Left lung (tissue), 10 donors: ENCODE measurements around the gene MAL. TPM values are rescaled to one million over a fixed set of nuclear protein-coding genes. Genes with fewer than 3 reads are reported as not detected.
"Not testable (repeated sequence)": the region's sequence is repeated elsewhere in the genome, so short reads cannot be mapped to it uniquely, and the experiment has no call there.

ENCODE experiments used
- ATAC-seq: fragments of 200-7000 bp; cut with Tn5 transposase; one replicate; pipeline ENCODE4 v1.9.1; 2020; ENCODE audit warnings: moderate library complexity
- DNase-seq, 4 donors: peaks; one replicate each; pipeline ENCODE4 v3.0.0-alpha.2; 2013 to 2020
- H3K27ac ChIP-seq, 2 donors: fragments of 200-600 bp; sonication (generic) in 1 of 2; one replicate each; pipeline versions ENCODE4 v1.5.0 to v1.8.0; 2020 to 2021
- H3K27me3 ChIP-seq, 2 donors: fragments of 200-600 bp; sonication (generic) in 1 of 2; one replicate each; pipeline versions ENCODE4 v1.5.0 to v1.8.0; 2020 to 2021
- H3K36me3 ChIP-seq, 2 donors: fragments of 200-600 bp; sonication (generic) in 1 of 2; one replicate each; pipeline versions ENCODE4 v1.5.0 to v1.8.0; 2020 to 2021
- H3K4me1 ChIP-seq, 2 donors: fragments of 200-600 bp; one replicate each; pipeline ENCODE4 v1.8.0; 2021
- H3K4me3 ChIP-seq, 2 donors: fragments of 200-600 bp; sonication (generic) in 1 of 2; one replicate each; pipeline versions ENCODE4 v1.5.0 to v1.8.0; 2020 to 2021; ENCODE audit warnings: mild to moderate bottlenecking in 1 of 2
- H3K9me3 ChIP-seq, 2 donors: fragments of 200-600 bp; sonication (generic) in 1 of 2; one replicate each; pipeline versions ENCODE4 v1.5.0 to v1.8.0; 2020 to 2021
- intact Hi-C, 2 donors: fragments of 100-400 bp; cut with DNase I; formaldehyde crosslinking; loops; one replicate each; pipeline versions ENCODE4 v1.11.2 to v1.14.2; 2022
- polyA plus RNA-seq, 6 donors: library from polyadenylated mRNA; unstranded; fragments of 120-200 nt; gene quantifications; one replicate each; pipeline ENCODE4 v1.2.1, GENCODE V29; 2013; ENCODE audit not compliant: insufficient read length in 6 of 6
- total RNA-seq, 2 donors: library from RNA; stranded (reverse); fragmentation: NEBNext Ultra II Directional; extraction: Animal tissue kit (Norgen Biotek cat#: 25700); gene quantifications; one replicate each; pipeline ENCODE4 v1.2.1, GENCODE V29; 2021
- TF ChIP-seq, protein P1 (sequence below), 2 donors: fragments of 200-600 bp; sonication (generic) in 1 of 2; IDR thresholded peaks; one replicate each; pipeline versions ENCODE4 v1.5.0 to v1.8.0; 2021; ENCODE audit warnings: antibody characterized with exemption in 2 of 2
- donor health status: DM: no; HTN: yes; CAD: no.
- donor health status: DM: no; HTN: no; CAD: no.

The MAL gene
- total and polyA plus RNA-seq, 8 donors, result 0.76 to 13.6 (median 1.8) TPM

DNA sequence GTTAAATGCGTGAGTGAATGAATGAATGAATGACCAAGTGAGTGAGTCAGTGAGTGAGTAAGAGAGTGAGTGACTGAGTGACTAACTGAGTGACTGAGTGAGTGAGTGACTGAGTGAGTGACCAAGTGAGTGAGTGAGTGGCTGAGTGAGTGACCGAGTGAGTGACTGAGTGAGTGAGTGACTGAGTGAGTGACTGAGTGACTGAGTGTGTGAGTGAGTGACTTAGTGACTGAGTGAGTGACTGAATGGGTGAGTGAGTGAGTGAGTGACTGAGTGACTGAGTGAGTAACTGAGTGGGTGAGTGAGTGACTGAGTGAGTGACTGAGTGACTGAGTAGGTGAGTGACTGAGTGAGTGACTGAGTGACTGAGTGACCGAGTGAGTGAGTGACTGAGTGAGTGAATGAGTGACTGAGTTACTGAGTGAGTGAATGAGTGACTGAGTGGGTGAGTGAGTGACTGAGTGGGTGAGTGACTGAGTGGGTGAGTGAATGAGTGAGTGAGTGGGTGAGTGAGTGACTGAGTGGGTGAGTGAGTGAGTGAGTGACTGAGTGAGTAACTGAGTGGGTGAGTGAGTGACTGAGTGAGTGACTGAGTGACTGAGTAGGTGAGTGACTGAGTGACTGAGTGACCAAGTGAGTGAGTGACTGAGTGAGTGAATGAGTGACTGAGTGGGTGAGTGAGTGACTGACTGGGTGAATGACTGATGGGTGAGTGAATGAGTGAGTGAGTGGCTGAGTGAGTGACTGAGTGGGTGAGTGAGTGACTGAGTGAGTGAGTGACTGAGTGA lies 11.3 kb downstream of the MAL start:
- intact Hi-C loops, result no loop called here
- H3K9me3 ChIP-seq, result no peaks in the 10 kb centered on the region
- H3K4me3 ChIP-seq, result no peak overlapping the region
- peaks cover 0 to 24% of the 10 kb centered on the region in 2 donors for H3K27me3 ChIP-seq
- no peak overlapping the region for H3K27ac ChIP-seq
- H3K4me1 ChIP-seq, result no peaks in the 10 kb centered on the region
- H3K36me3 ChIP-seq, result no peaks in the 10 kb centered on the region
- no peak for DNase-seq
- TF ChIP-seq, protein P1, sequence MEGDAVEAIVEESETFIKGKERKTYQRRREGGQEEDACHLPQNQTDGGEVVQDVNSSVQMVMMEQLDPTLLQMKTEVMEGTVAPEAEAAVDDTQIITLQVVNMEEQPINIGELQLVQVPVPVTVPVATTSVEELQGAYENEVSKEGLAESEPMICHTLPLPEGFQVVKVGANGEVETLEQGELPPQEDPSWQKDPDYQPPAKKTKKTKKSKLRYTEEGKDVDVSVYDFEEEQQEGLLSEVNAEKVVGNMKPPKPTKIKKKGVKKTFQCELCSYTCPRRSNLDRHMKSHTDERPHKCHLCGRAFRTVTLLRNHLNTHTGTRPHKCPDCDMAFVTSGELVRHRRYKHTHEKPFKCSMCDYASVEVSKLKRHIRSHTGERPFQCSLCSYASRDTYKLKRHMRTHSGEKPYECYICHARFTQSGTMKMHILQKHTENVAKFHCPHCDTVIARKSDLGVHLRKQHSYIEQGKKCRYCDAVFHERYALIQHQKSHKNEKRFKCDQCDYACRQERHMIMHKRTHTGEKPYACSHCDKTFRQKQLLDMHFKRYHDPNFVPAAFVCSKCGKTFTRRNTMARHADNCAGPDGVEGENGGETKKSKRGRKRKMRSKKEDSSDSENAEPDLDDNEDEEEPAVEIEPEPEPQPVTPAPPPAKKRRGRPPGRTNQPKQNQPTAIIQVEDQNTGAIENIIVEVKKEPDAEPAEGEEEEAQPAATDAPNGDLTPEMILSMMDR (IDR thresholded peaks at IDR 0.05), result no peak
- no peak for ATAC-seq

DNA sequence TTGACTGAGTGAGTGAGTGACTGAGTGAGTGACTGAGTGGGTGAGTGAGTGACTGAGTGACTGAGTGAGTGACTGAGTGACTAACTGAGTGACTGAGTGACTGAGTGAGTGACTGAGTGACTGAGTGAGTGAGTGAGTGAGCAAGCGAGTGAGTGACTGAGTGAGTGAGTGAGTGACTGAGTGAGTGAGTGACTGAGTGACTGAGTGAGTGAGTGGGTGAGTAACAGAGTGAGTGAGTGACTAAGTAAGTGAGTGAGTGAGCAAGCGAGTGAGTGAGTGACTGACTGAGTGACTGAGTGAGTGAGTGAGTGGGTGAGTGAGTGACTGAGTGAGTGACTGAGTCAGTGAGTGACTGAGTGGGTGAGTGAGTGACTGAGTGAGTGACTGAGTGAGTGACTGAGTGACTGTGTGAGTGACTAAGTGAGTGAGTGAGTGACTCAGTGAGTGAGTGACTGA lies 11.9 kb downstream of the MAL start:
- Histone ChIP-seq H3K36me3 (no peaks in the 10 kb centered on the region), H3K4me3 (no peak overlapping the region), H3K4me1 (peaks cover under 1 to 3% of the 10 kb centered on the region in 2 donors), H3K27me3 (peaks cover 0 to 19% of the 10 kb centered on the region in 2 donors), H3K9me3 (no peaks in the 10 kb centered on the region), H3K27ac (no peak overlapping the region)
- DNase-seq (no peak), ATAC-seq (no peak)
- intact Hi-C loops, result no loop called here
- TF ChIP-seq, protein P1 (IDR thresholded peaks at IDR 0.05), result no peak

DNA sequence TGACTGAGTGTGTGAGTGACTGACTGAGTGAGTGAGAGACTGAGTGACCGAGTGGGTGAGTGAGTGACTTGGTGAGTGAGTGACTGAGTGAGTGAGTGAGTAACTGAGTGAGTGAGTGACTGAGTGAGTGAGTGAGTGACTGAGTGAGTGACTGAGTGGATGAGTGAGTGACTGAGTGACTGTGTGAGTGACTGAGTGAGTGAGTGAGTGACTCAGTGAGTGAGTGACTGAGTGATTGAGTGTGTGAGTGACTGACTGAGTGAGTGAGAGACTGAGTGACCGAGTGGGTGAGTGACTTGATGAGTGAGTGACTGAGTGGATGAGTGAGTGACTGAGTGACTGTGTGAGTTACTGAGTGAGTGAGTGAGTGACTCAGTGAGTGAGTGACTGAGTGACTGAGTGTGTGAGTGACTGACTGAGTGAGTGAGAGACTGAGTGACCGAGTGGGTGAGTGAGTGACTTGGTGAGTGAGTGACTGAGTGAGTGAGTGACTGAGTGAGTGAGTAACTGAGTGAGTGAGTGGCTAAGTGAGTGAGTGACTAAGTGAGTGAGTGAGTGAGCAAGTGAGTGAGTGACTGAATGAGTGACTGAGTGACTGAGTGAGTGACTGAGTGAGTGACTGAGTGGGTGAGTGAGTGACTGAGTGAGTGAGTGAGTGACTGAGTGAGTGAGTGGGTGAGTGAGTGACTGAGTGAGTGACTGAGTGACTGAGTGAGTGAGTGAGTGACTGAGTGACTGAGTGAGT lies 12.5 kb downstream of the MAL start:
- H3K27ac ChIP-seq, H3K36me3 ChIP-seq, intact Hi-C loops, H3K4me3 ChIP-seq, ATAC-seq, H3K4me1 ChIP-seq, DNase-seq, H3K9me3 ChIP-seq: not testable (repeated sequence)
- peaks cover 0 to 19% of the 10 kb centered on the region in 2 donors for H3K27me3 ChIP-seq

DNA sequence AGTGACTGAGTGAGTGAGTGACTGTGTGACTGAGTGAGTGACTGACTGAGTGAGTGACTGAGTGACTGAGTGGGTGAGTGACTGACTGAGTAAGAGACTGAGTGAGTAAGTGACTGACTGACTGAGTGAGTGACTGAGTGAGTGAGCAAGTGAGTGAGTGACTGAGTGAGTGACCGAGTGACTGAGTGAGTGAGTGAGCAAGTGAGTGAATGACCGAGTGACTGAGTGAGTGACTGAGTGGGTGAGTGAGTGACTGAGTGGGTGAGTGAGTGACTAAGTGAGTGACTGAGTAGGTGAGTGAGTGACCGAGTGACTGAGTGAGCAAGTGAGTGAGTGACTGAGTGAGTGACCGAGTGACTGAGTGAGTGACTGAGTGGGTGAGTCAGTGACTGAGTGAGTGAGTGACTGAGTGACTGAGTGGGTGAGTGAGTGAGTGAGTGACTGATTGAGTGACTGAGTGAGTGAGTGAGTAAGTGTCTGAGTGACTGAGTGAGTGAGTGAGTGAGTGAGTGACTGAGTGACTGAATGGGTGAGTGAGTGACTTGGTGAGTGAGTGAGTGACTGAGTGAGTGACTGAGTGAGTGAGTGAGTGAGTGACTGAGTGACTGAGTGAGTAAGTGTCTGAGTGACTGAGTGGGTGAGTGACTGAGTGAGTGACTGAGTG lies 13.3 kb downstream of the MAL start:
- intact Hi-C loops, result no loop called here
- Histone ChIP-seq H3K9me3 (no peaks in the 10 kb centered on the region), H3K4me1 (peaks cover 7 to 11% of the 10 kb centered on the region in 2 donors), H3K36me3 (no peaks in the 10 kb centered on the region), H3K4me3 (no peak overlapping the region), H3K27me3 (peaks cover 0 to 20% of the 10 kb centered on the region in 2 donors), H3K27ac (no peak overlapping the region)
- DNase-seq, result no peak
- ATAC-seq, result no peak
- TF ChIP-seq, protein P1 (IDR thresholded peaks at IDR 0.05), result no peak

DNA sequence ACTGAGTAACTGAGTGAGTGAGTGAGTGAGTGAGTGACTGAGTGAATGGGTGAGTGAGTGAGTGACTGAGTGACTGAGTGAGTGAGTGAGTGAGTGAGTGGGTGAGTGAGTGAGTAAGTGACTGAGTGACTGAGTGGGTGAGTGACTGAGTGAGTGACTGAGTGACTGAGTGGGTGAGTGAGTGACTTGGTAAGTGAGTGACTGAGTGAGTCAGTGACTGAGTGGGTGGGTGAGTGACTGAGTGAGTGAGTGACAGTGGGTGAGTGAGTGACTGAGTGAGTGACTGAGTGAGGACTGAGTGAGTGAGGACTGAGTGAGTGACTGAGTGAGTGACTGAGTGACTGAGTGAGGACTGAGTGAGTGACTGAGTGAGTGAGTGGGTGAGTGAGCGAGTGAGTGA lies 13.9 kb downstream of the MAL start:
- Histone ChIP-seq H3K4me3 (no peak overlapping the region), H3K27me3 (peaks cover 0 to 20% of the 10 kb centered on the region in 2 donors), H3K27ac (no peak overlapping the region), H3K4me1 (peaks cover 7 to 11% of the 10 kb centered on the region in 2 donors), H3K9me3 (no peaks in the 10 kb centered on the region), H3K36me3 (no peaks in the 10 kb centered on the region)
- no peak for ATAC-seq
- intact Hi-C loops, result no loop called here
- no peak for DNase-seq
- TF ChIP-seq, protein P1 (IDR thresholded peaks at IDR 0.05), result no peak
